NOMO-1 treated with dmso at 0.1 percent for 144 hours (cell line): ENCODE data around the gene TMEM187.

ENCODE experiments used
- DNase-seq: peaks from one replicate; lab custom pipeline; 2025; ENCODE audit not compliant: unreplicated experiment; lab: John Stamatoyannopoulos, UW

TMEM187 gene

DNA sequence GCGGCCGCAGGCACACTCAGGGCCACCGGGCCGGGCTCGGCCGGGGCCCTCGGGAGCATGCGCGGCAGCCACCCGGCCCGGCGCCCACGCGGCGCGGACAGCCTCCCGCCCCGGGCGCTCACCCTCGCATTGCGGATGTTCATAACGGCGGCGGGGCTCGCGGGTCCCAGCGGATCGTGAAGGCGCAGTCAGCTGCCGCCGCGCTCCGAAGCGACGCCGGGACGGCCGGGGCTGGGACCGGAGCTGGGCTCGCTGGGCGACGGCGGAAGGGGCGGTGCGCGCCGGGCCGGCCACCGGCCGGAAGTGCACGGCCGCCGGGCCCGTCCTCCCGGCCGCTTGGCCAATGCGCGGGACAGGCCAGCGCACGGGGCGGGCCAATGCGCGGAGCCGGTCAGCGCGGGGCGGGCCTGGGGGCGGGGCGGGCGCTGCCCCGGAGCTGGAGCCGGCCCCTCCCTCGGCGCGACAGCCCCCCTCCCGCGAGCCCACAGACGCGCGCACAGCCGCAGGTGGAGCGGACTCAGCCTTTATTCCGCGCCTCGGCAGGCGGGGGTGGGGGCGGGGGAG lies 37.7 kb upstream of the TMEM187 start, which contains the start of gene NAA10:
TSS of gene NAA10 (minus strand) at position 276 of the 564 bp plus-strand sequence. CDS start at position 143, 133 bp downstream.
- DNase-seq = no peak

- DNase-seq = no peak
Observed at GRCh38 chrX:153935326-153935851, 37.2 kb upstream of the TMEM187 start.

DNA sequence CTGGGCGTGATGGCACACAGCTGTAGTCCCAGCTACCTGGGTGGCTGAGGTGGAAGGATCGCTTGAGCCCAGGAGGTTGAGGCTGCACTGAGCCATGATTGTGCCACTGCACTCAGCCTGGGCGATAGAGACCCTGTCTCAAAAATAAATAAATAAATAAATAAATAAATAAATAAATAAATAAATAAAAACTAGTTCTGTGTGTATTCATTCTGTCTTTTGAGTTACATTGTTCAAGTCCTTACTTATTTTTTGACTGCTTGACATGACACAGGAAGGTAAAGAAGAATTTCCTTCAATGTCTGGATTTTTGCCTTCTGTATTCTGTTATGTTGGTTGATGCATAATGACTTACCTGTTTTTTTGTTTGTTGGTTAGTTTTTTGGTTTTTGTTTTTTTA lies 35.5 kb upstream of the TMEM187 start:
- DNase-seq = no peak

DNA sequence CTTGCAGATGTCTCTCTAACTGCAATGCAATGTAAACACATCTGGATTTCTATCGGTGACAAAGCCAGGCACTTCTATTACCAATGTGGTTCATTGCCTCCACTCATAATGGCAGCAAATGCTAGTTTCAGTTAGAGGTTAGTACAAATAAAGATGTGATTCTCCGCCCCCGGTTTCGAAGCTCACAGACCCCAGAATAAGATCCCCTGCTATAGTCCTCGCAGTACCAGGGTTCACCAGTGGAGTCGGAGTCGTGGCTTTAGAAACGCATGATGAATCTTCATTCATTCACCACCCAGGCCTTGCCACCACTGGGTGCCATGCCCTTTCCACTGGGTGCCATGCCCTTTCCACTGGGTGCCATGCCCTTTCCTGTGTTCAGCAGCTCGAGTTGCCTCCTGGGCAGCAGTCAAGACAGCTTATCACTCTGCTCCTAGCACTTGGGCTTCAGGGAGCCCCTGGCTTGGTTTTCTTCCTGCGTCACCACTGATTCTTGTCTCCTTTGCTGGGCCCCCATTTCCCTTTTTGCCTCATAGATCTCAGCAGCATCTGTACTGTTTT lies 34.2 kb upstream of the TMEM187 start:
- DNase-seq = no peak

- no peak for DNase-seq
Observed at GRCh38 chrX:153939573-153939972, 33.0 kb upstream of the TMEM187 start.

DNA sequence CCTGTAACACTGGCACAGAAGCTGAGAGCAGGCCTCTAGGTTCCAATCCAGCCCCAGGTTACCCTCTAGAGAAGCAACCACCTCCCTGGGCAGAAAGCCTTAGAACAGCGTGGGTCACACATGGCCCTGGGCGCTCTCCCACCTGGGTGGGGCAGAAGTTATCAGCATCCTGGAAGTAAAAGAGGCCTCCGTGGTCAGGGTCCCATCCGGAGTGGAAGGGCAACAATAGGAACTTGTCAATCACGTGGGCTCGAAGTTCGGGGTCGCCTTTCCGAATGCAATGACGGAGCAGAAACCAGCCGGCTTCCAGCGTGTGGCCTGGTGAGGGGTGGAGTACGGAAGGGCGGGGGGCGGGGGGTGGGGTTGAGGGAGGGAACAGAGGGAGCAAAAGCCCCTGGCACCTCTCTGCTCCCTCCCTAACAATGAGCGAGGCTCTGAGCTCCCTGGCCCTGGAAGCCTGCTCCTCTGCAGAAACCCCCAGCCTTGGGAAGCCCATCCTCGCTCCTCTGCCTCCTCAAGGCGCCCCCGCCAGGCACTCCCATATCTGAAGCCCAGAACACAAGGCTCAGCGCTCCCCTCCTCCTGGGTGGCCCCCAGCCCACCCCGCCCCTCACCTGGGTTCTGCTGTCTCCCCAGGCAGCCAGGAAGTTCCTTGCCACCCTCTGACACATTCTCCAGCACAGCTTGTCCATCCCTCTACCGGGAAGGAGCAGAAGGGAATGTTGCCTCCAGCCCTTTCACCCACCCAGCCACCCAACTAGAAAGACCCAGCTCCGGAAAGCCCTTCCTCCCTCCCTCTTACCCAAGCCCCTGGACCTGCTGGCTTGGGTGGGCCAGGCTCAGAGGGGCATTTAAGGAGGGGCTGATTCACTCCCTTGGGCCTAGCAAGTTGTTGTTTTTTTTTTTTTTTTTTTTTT lies 31.0 kb upstream of the TMEM187 start:
- DNase-seq = no peak

DNA sequence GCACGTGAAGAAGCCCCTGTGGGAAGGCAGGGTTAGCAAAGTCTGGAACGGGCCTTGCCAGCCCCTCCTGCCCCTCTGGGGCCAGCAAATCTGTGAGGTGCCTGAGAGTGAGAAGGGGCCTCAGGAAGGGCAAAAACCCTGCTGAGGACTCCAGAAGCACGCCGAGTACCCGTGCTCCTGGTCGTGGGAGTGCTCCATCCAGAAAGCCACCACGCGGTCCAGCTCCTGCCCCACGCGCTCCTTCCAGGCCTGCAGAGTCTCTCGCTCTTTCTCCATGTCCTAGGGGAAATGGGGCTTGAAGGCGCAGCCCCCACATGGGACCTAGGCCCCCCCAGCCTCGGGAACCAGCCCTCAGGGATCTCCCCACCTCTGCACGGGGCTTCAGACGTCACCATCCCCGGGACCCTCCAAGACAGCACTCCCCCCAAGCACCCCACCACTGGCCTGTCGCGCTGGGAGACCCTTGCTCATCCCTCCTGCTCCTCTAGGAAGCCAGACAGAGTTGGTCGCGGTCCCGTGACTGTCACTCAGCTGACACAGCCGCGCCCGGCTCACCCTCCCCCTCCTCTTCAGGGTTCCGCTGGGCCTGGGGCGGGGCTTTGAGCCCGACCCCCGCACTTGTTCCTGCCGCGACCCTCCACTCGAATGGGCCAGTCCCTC lies 28.3 kb upstream of the TMEM187 start, which contains the start of gene RENBP:
TSS of gene RENBP (minus strand) at position 504 of the 660 bp plus-strand sequence. CDS start at position 471, 33 bp downstream.
- no peak for DNase-seq

GRCh38 chrX:153944800-153945150 lies 27.8 kb upstream of the TMEM187 start:
- no peak for DNase-seq

- no peak for DNase-seq
Observed at GRCh38 chrX:153945956-153946943, 26.3 kb upstream of the TMEM187 start.

DNA sequence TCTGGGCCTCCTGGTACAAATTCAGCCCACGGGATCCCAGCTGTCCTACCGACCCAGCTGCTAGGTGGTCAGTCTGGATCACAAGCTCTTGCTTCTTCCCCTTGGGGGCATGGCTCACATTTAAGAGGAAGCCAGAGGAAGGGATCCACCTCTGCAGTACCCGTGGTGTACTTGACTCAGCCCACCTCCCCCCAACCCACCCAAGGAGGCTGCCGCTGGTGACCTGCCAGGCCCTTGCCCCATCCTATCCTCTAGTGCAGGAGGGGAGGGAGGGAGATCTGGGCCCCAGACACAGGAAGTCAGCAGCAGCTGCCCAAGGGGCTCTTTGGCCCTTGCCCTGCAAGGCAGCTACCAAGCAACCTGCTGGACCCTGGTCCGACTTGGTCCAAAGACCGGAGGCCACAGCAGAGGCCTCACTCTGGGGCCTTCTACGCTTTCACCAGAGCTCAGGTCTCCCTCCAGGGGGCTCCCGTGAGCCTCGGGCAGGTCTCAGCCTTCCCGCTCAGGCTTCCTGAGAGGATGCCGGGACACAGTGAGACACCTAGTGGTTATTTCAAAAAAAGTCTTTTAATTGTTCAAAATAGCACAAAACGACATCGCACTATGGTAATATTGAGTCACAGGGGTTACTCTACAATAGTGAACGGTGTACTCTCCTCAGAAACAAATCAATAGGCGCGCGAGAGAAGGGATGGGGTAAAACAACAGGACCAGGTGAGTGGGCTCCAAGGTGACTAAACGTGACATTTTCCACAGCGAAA lies 25.4 kb upstream of the TMEM187 start:
- peak; percentile 34 for DNase-seq

- DNase-seq = no peak
Observed at GRCh38 chrX:153948002-153948466, 24.5 kb upstream of the TMEM187 start.

GRCh38 chrX:153948847-153949805 lies 23.4 kb upstream of the TMEM187 start:
- DNase-seq = no peak

GRCh38 chrX:153950127-153950526 lies 22.4 kb upstream of the TMEM187 start:
- DNase-seq = no peak

DNA sequence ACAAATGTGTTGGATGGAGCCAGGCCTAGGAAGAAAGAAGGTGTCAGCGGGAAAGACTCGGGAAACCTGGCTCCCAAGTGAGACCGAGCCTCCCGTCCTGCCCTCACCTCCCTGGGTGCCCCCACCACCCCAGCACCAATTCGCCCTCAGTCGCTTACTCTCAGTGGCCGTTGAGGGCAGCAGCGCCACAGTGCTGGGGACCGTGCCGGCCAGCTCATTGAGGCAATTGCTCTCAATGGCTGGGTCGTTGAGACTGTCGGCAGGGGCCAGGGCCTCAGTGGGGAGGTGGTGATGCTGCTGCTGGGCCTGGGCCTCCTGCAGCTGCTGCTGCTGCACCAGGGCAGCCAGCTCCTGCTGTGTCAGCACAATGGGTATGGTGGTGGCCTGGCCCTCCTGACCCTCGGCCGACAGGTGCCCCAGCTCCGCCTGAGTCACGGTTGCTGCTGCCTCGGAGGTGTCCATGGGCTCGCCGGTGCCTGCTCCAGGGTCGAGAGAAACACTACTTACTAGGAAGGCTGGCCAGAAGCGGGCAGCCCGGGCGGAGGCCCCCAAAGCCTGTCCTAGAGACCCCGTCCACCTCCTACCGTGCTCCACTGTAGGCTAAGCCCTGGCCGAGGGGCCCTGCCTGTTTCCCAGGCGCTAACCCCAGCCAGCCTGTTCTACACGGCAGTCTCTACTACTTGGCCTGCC lies 20.7 kb upstream of the TMEM187 start:
- no peak for DNase-seq

DNA sequence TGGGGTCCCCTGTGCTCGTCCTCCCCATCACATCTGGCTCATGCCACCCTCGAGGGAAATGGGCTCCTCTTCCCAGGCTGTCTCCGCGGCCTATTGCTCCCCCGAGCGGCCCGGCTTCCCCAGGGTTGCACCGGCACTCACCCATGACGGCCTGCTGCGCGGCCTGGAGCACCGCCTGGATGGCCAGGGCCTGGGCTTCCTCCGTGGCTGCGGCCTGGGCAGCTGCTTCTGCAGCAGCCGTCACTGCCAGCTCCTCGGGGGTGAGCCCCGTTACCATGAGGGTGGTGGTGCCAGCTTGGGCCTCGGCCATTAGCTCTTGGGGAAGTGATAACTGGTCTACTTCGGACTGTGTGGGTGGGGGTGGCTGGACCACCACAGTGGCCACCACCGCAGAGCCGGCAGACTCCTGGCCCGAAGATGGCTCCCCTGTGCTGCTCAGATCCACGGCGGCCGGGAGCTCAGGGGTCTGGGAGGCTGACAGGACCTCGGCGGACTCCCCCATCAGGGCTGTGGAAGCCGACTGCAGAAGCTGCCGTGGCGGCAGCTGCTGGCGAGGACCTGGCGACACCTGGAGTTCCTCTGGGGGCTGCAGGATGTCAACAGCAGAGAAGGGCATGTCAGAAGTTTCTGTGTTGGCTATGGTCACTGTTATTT lies 20.1 kb upstream of the TMEM187 start:
- no peak for DNase-seq

- DNase-seq = peak; percentile 34
Observed at GRCh38 chrX:153953342-153953830, 19.2 kb upstream of the TMEM187 start.
